NCI-H1048 (cell line): ENCODE data around the gene KCNAB2.

ENCODE experiments used
- DNase-seq: peaks from one replicate; lab custom pipeline; 2025; lab: John Stamatoyannopoulos, UW

The KCNAB2 gene

GRCh38 chr1:6045561-6045960, at the start of gene KCNAB2:
Gene KCNAB2, plus strand, starts transcription at chr1:6045888. Its CDS starts 5,649 bp downstream, at chr1:6051537.
- no peak for DNase-seq

GRCh38 chr1:5996641-5997270, 48.9 kb upstream of the KCNAB2 start:
- DNase-seq: no peak

GRCh38 chr1:5997316-5997715, 48.4 kb upstream of the KCNAB2 start:
- no peak for DNase-seq

DNA sequence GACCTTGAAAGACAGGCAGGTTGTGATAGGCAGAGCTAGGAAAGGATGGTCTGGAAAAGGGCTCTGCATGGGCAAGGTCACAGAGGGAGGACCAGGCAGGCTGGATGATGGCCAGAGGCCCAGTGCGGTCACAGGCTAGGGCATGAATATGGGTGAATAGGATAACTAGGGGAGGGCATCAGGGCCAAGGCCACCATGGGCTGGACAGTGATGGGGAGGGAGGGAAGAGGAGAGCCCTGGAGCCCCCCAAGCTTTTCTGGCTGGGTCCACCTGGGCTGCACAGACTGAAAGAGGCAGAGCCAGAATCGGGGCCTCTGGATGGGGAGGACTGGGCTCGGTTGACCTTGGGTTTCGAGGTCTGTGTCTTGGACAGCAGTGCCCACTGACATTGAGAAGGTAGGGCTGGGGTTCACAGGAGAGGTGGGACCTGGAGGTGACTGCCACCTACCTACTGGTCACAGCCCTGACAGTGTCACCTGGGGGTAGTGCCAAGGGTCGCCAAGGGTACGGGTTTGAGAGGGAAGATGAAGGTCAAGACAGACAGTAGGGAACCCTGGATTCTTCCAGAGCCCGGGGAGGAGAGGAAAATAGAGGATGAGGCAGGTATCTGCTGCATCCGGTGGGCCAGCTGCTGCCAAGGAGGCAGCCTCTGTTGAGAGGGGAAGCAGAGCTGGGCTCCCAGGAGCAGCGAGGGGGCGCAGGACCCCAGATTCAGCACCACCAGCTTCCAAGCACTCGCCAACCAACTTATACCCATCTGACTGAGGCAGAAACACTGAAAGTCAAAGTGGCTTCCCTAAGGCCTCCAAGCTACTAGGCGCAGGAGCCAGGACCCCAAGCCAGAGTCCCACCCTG, 47.4 kb upstream of the KCNAB2 start:
- DNase-seq: no peak

- no peak for DNase-seq
Measured at GRCh38 chr1:5998906-5999301, 46.8 kb upstream of the KCNAB2 start.

DNA sequence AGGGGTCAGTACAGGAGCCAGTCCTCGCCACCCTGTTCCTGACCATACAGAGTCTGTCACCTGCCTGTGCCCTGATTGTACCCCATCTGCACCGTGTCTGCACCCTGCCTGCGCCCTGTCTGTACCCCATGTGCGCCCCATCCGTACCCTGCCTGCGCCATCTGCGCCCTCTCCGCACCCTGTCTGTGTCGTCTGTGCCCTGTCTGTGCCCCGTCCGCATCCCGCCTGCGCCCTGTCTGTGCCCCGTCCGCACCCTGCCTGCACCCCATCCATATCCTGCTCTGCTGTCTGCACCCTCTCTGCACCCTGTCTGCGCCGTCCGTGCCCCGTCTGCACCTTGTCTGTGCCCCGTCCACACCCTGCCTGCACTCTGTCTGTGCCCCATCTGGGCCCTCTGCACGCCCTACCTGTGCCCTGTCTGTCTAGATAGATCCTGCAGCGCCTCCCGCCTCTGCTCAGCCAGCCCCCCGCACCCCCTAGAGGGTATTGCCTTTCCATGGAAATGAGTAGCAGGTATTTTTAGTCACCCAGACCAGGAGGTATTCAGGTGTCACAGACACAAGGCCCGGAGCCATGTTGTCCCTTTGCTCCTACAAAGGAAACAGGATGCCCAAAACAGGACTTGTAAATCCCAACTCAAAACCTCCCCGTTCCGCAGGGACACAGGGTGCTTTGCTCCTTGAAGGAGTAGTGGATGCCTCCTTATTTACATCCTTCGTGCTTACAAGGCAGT, 45.8 kb upstream of the KCNAB2 start:
- no peak for DNase-seq

- no peak for DNase-seq
Measured at GRCh38 chr1:6000444-6001288, 45.0 kb upstream of the KCNAB2 start.

- DNase-seq: no peak
Measured at GRCh38 chr1:6001992-6002576, 43.6 kb upstream of the KCNAB2 start.

DNA sequence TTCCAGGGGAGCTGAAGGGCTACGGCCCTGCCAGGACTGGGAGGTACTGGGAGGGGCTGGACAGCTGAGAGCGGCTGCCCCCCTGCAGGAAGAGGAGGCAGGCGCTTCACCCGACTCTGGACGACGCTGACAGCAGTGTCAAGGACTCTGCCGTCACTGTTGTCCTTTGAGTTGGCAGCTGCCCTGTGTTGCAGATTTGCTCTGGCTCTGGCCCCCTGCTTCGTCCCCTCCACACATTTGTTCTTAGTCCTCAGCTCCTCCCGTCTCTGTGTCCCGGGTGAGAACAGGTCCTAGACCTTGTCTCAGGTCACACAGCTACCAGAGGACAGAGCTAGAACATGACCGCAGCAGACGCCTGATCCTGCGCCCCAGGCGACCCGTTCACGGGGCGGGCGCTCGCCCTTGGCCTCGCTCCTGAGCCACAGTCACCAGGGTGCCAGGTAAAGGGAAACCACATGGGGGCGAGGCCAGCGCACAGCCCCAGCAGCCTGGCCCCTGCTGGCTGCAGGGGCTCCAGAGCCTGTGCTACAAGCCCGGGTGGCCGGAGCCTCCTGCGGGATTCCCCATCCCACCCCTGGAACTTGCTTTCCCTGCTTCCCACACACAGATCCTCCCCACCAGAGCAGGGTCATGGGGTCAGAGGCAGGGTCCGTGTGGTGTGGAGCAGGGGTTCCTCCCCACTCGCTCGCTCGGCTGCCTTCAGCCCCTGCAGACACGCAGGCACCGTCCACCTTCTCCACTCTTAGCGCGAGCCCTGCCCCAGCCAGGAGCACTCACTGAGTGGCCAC, 42.8 kb upstream of the KCNAB2 start:
- no peak for DNase-seq

DNA sequence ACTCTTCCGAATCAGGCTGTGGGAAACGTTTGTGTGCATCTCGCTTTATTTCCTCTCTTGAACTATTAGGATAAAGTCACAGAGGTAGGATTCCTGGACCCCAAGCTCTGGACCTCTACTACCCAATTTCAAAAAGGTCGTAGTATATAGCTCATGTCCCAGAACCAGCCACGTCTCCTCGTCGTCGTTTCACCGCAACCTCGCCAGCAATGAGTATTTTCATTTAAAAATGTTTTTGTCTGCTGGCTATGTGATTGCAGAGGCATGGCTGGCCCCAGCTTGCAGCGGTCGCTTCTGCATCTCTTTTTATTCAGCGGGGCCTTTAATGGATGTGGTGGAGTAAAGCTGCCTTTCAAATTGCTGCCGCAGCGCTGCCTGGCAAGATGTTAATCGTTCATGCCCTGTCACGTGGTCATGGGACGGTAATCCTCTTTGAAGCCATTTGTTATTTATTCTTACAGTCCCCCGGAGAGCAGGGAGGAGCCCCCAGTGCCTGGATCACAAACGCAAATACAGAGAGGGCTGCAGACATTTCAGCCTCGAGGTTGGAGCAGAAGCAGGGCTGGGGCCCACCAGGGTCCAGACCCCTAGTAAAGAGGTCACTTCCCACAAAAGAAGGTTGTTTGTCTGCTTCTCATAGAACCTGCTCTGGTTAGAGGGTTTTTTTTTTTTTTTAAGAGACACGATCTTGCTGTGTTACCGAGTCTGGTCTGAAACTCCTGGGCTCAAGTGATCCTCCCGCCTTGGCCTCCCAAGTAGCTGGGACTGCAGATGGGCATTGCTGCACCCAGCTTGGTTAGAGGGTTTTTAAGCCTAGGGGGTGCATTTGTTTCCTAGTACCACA, 41.9 kb upstream of the KCNAB2 start:
- DNase-seq: no peak

GRCh38 chr1:6004412-6005123, 41.1 kb upstream of the KCNAB2 start:
- DNase-seq: no peak

GRCh38 chr1:6005276-6005917, 40.3 kb upstream of the KCNAB2 start:
- DNase-seq: no peak

GRCh38 chr1:6006882-6007281, 38.8 kb upstream of the KCNAB2 start:
- DNase-seq: no peak

DNA sequence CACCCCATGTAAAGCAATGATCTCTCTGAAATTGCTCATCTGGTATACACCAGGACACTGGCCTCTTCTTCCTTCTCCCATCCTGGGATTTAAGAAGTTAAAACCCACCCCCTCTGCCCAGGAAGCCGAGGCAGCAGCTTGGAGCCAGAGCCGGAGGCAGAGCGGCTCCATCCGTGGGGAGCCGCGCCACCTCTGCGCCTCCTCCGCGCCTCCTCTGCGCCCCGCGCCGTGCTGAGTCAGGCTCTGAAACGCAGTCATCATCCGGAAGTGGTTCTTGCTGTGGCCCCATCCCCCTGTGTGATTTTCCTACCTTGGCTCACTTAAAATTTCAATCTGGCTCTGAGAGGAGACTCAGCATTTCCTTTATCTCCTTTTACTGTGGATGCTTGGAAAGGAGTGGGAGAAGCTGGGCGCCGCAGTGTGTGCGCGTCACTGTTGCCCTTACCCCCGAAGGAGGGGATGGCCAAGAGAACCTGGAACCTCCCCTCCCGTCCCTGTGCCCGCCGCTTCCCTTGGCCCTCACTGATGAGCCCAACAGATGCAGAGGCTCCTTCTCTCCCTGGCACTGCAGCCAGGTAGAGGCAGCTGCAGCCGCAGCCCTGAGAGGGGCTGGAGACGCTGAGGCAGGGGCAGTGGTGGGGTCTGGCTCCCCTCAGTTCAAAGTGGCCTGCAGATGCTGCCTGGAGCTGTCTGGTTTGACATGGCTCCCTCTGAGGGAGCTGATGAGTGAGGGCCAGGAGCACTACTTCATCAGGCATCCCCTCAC, 38.2 kb upstream of the KCNAB2 start:
- DNase-seq: no peak

GRCh38 chr1:6008084-6008415, 37.6 kb upstream of the KCNAB2 start:
- no peak for DNase-seq

DNA sequence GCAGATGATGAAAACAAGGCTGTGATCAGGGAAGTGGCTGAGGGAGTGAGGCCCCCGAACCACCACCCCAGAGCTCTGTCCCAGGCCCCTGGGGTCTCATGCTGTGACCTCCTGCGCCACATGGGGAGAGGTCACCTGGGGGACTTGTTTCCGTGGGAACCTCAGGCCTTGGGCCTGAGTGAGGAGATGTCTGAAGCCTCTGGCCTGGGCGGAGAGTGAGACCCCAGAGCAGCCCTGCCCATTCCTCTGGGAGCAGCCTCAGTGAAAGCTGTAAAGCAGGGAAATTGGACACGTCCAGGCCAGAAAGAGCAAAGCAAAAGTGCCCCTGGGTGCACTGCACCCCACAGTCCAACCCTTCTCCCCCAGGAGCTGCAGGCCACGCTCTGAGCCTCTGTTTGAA, 37.0 kb upstream of the KCNAB2 start:
- DNase-seq: no peak

GRCh38 chr1:6009120-6010040, 36.3 kb upstream of the KCNAB2 start:
- DNase-seq: no peak
